Activated CD4-positive, CD25-positive, alpha-beta regulatory T cell treated with anti-CD3 and anti-CD28 coated beads, Interleukin-2, amount 50 U/mL, for 72 hours (primary cell): ENCODE data around the gene SNX2.

ENCODE experiments used
- DNase-seq: peaks from one replicate; pipeline ENCODE4 v3.0.0; 2021

Gene SNX2

DNA sequence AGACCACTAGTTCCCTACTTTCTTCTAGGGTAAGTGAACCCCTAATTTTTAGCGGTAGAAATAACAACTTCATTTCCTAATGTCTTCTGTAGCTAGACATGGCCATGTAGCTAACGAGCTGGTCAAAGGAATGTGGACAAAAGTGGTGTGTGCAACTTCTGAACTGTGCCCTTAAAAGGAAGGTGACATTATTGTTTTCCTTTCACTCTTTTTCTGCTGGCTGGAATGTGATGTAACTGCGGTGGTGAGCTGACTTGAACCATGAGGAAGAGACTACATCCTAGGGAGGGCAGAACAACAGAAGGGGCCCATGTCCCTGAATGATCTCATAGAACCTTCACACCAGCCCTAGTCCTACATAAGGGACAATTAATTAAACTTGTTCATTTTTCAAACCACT lies 1.3 kb upstream of the SNX2 start:
- no peak for DNase-seq

- DNase-seq: no peak
These were observed 390 bp upstream of the SNX2 start for GRCh38 chr5:122774519-122774860.

GRCh38 chr5:122775550-122776542 lies 966 bp downstream of the SNX2 start:
- no peak for DNase-seq

DNA sequence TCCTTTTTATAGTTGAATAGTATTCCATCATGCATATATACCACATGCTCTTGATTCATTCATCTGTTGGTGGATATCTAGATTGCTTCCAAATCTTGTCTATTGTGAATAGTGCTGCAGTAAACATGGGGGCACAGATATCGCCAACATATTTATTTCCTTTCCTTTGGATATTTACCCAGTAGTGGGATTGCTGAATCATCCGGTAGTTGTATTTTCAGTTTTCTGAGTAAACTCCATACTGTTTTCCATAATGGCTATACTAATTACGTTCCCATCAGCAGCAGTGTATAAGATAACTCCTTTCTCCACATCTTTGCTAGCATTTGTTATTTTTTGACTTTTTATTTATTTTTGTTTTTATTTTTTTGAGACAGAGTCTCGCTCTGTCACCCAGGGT lies 3.3 kb downstream of the SNX2 start:
- no peak for DNase-seq

GRCh38 chr5:122779451-122779850 lies 4.6 kb downstream of the SNX2 start:
- no peak for DNase-seq

DNA sequence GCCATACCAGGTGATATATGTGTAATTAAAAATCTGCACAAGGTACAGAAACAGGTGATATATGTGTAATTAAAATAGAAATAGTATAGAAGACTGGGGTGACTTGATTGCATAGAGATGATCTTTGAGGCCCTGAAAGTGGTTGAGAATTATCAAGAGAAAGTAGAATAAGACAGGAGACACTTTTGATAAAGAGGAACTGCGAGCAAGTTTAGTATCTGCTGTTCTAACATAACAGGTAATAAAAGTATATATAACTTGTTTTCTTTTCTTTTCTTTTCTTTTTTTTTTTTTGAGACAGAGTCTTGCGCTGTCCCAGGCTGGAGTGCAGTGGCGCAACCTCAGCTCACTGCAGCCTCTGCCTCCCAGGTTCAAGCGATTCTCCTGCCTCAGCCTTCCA lies 5.4 kb downstream of the SNX2 start:
- DNase-seq: no peak

- DNase-seq: no peak
These were observed 6.6 kb downstream of the SNX2 start for GRCh38 chr5:122781465-122781864.

DNA sequence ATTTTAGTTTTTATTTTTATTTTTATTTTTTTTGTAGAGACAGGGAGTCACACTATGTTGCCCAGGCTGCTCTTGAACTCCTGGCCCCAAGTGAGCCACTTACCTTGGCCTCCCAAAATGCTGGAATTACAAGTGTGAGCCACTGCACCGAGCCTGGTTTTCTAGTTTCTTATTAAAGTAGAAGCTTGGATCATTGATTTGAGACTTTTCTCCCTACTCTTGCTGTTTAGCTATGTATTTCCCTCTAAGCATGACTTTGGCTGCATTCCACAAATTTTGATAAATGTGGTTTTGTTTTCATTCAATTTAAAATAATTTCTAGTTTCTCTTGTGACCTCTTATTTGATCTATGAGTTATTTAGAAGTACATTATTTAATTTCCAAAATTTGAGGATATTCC lies 10.4 kb downstream of the SNX2 start:
- DNase-seq: no peak

GRCh38 chr5:122788371-122788770 lies 13.5 kb downstream of the SNX2 start:
- DNase-seq: no peak

GRCh38 chr5:122788996-122789395 lies 14.1 kb downstream of the SNX2 start:
- DNase-seq: no peak

- no peak for DNase-seq
These were observed 14.7 kb downstream of the SNX2 start for GRCh38 chr5:122789461-122790171.

DNA sequence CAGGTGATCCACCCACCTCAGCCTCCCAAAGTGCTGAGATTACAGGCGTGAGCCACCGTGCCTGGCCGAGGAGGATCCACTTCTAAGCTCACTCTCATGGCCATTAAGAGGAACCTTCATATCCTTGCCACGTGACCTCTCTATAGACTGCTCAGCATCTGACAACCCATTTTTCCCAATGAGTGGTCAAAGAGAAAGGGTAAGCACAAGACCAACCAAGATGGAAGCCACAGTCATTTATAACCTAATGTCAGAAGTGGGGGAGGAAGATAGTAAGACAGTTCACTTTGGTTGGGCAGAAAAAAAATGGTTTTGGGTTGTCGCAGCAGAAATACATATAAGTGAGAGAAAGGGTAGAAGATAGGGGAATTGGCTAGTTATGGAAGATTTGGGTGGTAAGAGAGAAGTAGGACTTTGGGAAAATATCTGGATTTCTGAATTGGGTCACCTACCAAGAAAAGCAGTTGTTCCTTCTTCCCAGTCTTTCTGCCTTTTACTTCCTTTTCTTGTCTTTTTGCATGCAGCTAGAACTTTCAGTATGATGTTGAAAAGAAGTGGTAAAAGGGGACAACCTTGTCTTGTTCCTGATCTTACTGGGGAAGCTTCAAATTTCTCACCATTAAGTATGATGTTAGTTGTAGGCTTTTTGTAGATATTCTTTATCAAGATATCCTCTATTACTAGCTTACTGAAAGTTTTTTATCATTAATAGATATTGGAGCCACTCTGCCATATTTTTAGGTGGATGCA lies 15.6 kb downstream of the SNX2 start:
- no peak for DNase-seq

- DNase-seq: no peak
These were observed 30.6 kb downstream of the SNX2 start for GRCh38 chr5:122805481-122805880.

- DNase-seq: no peak
These were observed 35.5 kb downstream of the SNX2 start for GRCh38 chr5:122810405-122810804.

GRCh38 chr5:122815218-122815767 lies 40.4 kb downstream of the SNX2 start:
- no peak for DNase-seq

GRCh38 chr5:122816756-122817155 lies 41.9 kb downstream of the SNX2 start:
- DNase-seq: no peak

DNA sequence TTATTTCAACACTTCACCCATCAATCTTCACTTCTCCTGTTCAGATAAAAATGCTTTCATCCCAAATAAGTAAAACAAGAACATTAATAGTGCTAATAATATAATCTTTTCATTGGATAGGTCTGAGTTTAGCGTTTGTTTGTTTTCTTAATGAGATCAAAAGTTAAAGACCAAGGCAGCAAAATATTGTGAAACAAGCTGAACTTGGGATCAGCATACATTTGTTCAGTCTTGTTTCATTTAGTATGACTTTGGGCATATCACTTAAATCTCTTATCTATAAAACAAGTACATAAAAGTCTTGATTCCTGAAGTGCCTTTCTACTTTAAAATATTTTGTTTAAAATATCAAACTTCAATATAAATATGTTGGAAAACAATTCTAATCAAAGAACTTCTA lies 57.1 kb downstream of the SNX2 start:
- no peak for DNase-seq

GRCh38 chr5:122835681-122836080 lies 60.8 kb downstream of the SNX2 start:
- DNase-seq: no peak

DNA sequence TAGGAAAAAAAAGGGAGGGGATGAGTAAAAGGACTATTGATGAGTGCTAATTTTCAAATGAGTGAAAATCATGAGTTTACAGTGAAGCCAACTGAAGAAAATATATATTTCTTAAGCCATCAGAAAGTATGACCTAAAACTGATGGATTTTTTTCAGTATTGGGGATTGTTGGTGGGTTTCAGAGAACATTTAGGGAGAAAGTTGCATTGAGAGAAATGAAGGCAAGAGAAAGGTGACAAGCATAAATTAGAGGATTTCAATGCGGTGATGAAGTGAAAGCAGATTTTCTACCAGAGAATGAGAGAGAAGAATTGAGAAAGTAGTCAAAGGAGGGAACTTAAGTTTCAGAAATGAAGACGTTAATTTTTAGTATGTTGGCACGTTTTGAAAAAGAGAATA lies 62.1 kb downstream of the SNX2 start:
- DNase-seq: no peak

GRCh38 chr5:122839731-122840130 lies 64.9 kb downstream of the SNX2 start:
- no peak for DNase-seq

- no peak for DNase-seq
These were observed 67.2 kb downstream of the SNX2 start for GRCh38 chr5:122842016-122842580.

- DNase-seq: no peak
These were observed 69.4 kb downstream of the SNX2 start for GRCh38 chr5:122844136-122844909.
